Measurements from ENCODE around the gene SPAG6. TPM values are rescaled to one million over a fixed set of nuclear protein-coding genes. Genes with fewer than 3 reads are reported as not detected.
A peak's percentile ranks its signal among the peaks of the same experiment; 100 is the strongest.

The SPAG6 gene
- total RNA-seq, 1 experiment from 2014 or later, result not detected

DNA sequence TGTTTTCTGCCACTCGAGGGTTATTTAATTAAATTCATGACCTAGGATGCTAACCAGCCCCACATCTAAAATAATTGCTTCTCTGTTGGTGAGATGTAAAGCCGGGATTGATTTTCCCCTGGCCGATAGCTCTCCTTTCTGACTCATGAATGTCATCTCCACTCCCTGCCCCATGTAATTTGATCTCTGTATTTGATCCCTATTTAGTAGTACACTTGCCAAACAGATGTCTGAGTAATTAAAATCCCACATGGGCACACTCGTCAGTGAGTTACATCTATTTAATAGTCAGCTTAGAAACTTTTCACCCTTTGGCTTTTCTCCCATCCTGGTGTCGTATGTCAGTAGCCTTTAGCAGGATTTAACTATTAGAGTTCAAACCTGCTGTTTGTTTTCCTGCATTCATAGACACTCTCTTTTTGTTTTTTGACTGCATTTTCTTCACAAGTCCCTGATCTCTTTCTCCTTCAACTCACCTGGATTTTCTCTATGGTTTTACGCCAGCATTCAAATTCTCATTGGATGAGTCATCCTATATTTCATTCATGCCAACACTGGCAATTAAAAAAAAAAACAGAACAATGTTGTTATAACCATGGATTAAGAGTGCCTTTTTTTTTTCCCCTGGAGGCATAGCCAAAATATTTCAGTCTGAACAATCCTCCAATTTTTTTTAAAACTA lies 82.7 kb downstream of the SPAG6 start:
- peak; percentile 43 for DNase-seq
- CTCF ChIA-PET, result interaction anchor here (0.6 to 1.2 kb wide), 3 partner anchors 9 to 424 kb away, joined by 3 to 4 read pairs (median 3); partner anchors contain the start of gene DNAJC1

GRCh38 chr10:22429146-22429545 lies 83.8 kb downstream of the SPAG6 start:
- BruUV-seq (replicated peaks), result no TSS peak
- TF ChIP-seq, protein P1, sequence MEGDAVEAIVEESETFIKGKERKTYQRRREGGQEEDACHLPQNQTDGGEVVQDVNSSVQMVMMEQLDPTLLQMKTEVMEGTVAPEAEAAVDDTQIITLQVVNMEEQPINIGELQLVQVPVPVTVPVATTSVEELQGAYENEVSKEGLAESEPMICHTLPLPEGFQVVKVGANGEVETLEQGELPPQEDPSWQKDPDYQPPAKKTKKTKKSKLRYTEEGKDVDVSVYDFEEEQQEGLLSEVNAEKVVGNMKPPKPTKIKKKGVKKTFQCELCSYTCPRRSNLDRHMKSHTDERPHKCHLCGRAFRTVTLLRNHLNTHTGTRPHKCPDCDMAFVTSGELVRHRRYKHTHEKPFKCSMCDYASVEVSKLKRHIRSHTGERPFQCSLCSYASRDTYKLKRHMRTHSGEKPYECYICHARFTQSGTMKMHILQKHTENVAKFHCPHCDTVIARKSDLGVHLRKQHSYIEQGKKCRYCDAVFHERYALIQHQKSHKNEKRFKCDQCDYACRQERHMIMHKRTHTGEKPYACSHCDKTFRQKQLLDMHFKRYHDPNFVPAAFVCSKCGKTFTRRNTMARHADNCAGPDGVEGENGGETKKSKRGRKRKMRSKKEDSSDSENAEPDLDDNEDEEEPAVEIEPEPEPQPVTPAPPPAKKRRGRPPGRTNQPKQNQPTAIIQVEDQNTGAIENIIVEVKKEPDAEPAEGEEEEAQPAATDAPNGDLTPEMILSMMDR (IDR thresholded peaks at IDR 0.05; ENCODE audit: unreplicated experiment), result no peak
- H3K27me3 Mint-ChIP-seq (ENCODE audit: unreplicated experiment), result no peaks in the 10 kb centered on the region
- H3K4me1 Mint-ChIP-seq (ENCODE audit: low read depth, unreplicated experiment), result peaks cover 44% of the 10 kb centered on the region
- H3K9me3 Mint-ChIP-seq (ENCODE audit: low read depth, unreplicated experiment), result no peaks in the 10 kb centered on the region
- H3K27ac Mint-ChIP-seq (ENCODE audit: unreplicated experiment), result peak overlapping the region; percentile 8
- intact Hi-C loops (cut with micrococcal nuclease; ENCODE audit: unreplicated experiment), result loop anchor here (5.0 to 10.0 kb wide), 4 partner anchors 87 to 553 kb away; partner anchors contain the start of gene DNAJC1
- H3K4me3 Mint-ChIP-seq (ENCODE audit: low read depth, unreplicated experiment), result no peak overlapping the region
- CTCF ChIA-PET, result no interaction called here
- peaks cover 5% of the 10 kb centered on the region for H3K36me3 Mint-ChIP-seq (ENCODE audit: insufficient read depth, unreplicated experiment)
- DNase-seq, result no peak

More for the DNA sequence above, 82.7 kb downstream of the SPAG6 start:
- BruUV-seq (replicated peaks), result no TSS peak
- Mint-ChIP-seq H3K4me1 (ENCODE audit: low read depth, unreplicated experiment) (peaks cover 36% of the 10 kb centered on the region), H3K27me3 (ENCODE audit: unreplicated experiment) (no peaks in the 10 kb centered on the region), H3K9me3 (ENCODE audit: low read depth, unreplicated experiment) (no peaks in the 10 kb centered on the region), H3K36me3 (ENCODE audit: insufficient read depth, unreplicated experiment) (peaks cover 5% of the 10 kb centered on the region), H3K27ac (ENCODE audit: unreplicated experiment) (peak overlapping the region; percentile 79), H3K4me3 (ENCODE audit: low read depth, unreplicated experiment) (peak overlapping the region; percentile 29)
- TF ChIP-seq, protein P1 (IDR thresholded peaks at IDR 0.05; ENCODE audit: unreplicated experiment), result no peak
- intact Hi-C loops (cut with micrococcal nuclease; ENCODE audit: unreplicated experiment), result loop anchor here (5.0 to 10.0 kb wide), 4 partner anchors 86 to 554 kb away; partner anchors contain the start of gene DNAJC1

GRCh38 chr10:22429981-22430421 lies 84.7 kb downstream of the SPAG6 start:
- no peaks in the 10 kb centered on the region for H3K27me3 Mint-ChIP-seq (ENCODE audit: unreplicated experiment)
- H3K4me3 Mint-ChIP-seq (ENCODE audit: low read depth, unreplicated experiment), result no peak overlapping the region
- CTCF ChIA-PET, result no interaction called here
- no peaks in the 10 kb centered on the region for H3K9me3 Mint-ChIP-seq (ENCODE audit: low read depth, unreplicated experiment)
- no TSS peak for BruUV-seq (replicated peaks)
- no peak for DNase-seq
- peaks cover 5% of the 10 kb centered on the region for H3K36me3 Mint-ChIP-seq (ENCODE audit: insufficient read depth, unreplicated experiment)
- peaks cover 53% of the 10 kb centered on the region for H3K4me1 Mint-ChIP-seq (ENCODE audit: low read depth, unreplicated experiment)
- TF ChIP-seq, protein P1 (IDR thresholded peaks at IDR 0.05; ENCODE audit: unreplicated experiment), result no peak
- intact Hi-C loops (cut with micrococcal nuclease; ENCODE audit: unreplicated experiment), result loop anchor here (5.0 to 10.0 kb wide), 4 partner anchors 88 to 552 kb away; partner anchors contain the start of gene DNAJC1
- H3K27ac Mint-ChIP-seq (ENCODE audit: unreplicated experiment), result peak overlapping the region; percentile 8

DNA sequence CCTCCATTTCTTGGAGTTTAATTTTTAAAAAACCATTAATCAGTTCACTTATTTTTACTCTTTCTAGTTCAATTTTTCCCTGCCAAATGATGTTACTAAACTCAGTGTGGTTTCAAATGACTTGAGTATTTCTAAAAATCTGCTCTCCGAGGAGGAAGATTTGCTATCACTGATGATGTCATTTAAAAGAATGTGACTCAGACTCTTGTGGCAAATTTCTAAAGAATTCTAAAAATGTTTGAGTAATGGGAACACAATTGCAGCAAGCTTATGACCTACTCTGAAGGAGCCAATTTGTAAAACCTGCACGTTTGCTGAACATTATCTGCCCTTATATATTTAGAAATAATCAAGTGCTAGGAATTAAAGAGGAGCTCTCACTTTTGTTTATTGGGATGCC lies 88.6 kb downstream of the SPAG6 start:
- no TSS peak for BruUV-seq (replicated peaks)
- DNase-seq, result no peak
- TF ChIP-seq, protein P1 (IDR thresholded peaks at IDR 0.05; ENCODE audit: unreplicated experiment), result no peak
- peaks cover 23% of the 10 kb centered on the region for H3K36me3 Mint-ChIP-seq (ENCODE audit: insufficient read depth, unreplicated experiment)
- no peaks in the 10 kb centered on the region for H3K9me3 Mint-ChIP-seq (ENCODE audit: low read depth, unreplicated experiment)
- no peak overlapping the region for H3K4me3 Mint-ChIP-seq (ENCODE audit: low read depth, unreplicated experiment)
- intact Hi-C loops (cut with micrococcal nuclease; ENCODE audit: unreplicated experiment), result no loop called here
- peaks cover 44% of the 10 kb centered on the region for H3K4me1 Mint-ChIP-seq (ENCODE audit: low read depth, unreplicated experiment)
- CTCF ChIA-PET, result interaction anchor here (0.6 to 1.1 kb wide), 2 partner anchors 168 to 555 kb away, joined by 3 read pairs; no protein-coding TSS in a partner anchor
- no peaks in the 10 kb centered on the region for H3K27me3 Mint-ChIP-seq (ENCODE audit: unreplicated experiment)
- peak overlapping the region; percentile 58 for H3K27ac Mint-ChIP-seq (ENCODE audit: unreplicated experiment)

Data from Calu3 (cell line).